ENCODE data around the gene ZNF799.

The ZNF799 gene

DNA sequence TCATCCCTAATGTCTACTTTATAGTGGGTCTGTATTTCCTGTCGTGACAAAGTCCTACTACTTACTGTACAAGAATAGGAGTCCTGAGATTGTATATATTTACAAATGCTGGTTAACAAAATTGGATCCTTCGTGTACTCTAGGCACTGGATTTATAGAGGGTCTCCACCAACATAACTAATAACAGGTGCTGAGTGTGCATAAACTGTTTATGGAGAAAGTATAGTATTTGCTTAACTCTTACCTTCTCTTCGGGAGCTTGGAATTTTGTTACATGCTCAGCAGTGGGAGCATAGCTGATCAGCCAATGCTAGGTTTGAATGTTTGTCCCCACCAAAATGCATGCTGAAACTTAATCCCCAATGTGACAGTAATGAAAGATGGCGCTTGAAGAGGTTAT lies 47.7 kb downstream of the ZNF799 start:
- DNase-seq = no peak

DNA sequence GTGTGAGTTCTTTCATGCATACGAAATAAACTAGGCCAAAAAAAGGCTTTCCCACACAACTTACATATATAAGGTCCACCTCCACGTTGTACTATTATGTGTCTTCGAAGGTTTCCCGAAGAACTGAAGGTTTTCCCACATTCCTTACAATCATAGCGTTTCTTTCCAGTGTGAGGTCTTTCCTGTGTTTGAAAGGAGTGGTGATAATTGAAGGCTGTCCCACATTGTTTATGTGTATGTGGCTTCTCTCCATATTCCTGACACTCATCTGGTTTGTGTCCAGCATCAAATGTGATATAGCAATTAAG lies 50.2 kb downstream of the ZNF799 start:
- DNase-seq = no peak

DNA sequence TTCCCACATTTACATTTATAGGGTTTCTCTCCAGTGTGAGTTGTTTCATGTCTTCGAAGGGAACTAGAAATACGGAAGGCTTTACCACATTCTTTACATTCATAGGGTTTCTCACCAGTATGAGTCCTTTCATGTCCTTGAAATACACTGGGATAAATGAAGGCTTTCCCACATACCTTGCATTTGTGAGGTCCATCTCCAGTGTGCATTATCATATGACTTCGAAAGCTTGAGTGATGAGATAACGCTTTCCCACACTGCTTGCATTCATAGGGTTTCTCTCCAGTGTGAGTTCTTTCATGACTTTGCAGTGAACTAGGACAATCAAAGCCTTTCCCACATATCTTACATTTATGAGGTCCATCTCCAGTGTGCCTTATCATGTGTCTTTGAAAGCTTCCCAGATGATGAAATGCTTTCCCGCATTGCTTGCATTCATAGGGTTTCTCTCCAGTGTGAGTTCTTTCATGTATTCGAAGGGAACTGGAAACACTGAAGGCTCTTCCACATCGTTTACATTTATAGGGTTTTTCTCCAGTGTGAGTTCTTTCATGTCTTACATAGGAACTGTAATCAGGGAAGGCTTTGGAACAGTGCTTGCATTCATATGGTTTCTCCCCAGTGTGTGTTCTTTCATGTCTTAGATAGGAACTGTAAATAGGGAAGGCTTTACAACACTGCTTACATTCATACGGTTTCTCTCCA lies 50.7 kb downstream of the ZNF799 start:
- DNase-seq = no peak

DNA sequence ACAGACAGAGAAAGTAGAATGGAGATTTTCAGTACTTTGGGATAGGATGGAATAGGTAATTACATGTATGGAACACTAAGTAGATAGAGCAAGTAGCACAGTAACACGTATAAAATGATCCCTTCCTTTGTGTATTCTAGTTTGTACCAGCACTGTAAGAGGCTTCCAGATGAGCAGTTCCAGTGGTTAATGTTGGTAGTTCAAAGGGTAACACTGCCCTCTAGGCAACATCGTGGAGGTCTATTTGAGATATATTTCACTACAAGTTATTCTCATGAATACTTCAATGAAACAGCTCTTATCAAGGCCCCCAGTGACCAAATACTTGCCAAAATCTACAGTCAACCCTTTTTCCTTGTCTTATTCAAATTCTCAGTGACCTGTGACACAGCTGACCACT lies 54.2 kb downstream of the ZNF799 start:
- no peak for DNase-seq

DNA sequence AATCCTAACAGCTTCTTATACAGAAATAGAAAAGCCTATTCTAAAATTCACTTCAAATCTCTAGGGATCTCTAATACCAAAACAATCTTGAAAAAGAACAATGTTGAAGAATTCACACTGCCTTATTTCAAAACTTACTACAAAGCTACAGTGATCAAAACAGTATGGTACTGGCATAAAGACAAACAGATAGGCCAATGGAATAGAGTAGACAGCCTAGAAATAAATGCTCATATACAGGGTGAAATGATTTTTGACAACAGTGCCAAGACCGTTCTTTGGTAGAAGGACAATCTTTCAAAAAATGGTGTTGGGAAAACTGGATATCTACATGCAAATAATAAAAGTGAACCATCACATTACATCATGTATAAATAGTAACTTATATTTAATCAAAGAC lies 55.9 kb downstream of the ZNF799 start:
- DNase-seq = no peak
